Spleen (tissue), 7 donors: ENCODE measurements around the gene C13orf42.

Experiments
- POLR2A ChIP-seq, 3 donors: fragments of 450-650 bp; IDR thresholded peaks; one replicate each; pipeline ENCODE4 v1.5.1; 2017; ENCODE audit warnings: antibody characterized with exemption in 3 of 3, mild to moderate bottlenecking in 1 of 3
- TF ChIP-seq, protein P1 (sequence below), 11 experiments: fragments of 200-600 bp in 7 of 11; fragments of 450-650 bp in 4 of 11; sonication (generic) in 4 of 11; IDR thresholded peaks in 8 of 11; conservative IDR thresholded peaks in 3 of 11; 1 replicate in 7 of 11; 2 replicates in 4 of 11; pipeline versions ENCODE4 v1.4.0 to v1.8.0; 2016 to 2021; ENCODE audit warnings: antibody characterized with exemption in 11 of 11, inconsistent platforms in 4 of 11, mild to moderate bottlenecking in 1 of 11
- donor health status: DM: no; HTN: no; CAD: no; lungs with moderate emphysema.
- donor health status: DM: no; HTN: no; CAD: no.
- donor health status: DM: no; HTN: no; CAD: no.

DNA sequence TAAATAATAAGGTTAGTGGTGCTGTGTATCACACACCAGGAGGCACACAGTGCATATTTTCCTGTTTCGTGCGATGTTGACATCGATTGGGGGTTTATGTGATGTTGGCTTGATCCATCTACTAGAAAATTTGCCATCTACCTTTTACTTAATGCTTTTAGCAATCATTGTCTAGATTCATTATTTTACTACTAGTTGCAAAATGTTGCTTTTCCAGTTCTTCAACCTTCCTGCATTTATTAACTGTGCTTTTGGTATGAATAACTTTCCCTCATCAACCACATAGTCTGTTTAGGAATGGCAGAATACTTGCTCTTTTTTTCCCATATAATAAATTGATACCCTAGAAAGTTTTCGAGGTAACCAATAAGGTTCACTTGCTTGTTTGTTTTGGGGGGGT is 17.5 kb downstream of the C13orf42 start:
- TF ChIP-seq, protein P1, sequence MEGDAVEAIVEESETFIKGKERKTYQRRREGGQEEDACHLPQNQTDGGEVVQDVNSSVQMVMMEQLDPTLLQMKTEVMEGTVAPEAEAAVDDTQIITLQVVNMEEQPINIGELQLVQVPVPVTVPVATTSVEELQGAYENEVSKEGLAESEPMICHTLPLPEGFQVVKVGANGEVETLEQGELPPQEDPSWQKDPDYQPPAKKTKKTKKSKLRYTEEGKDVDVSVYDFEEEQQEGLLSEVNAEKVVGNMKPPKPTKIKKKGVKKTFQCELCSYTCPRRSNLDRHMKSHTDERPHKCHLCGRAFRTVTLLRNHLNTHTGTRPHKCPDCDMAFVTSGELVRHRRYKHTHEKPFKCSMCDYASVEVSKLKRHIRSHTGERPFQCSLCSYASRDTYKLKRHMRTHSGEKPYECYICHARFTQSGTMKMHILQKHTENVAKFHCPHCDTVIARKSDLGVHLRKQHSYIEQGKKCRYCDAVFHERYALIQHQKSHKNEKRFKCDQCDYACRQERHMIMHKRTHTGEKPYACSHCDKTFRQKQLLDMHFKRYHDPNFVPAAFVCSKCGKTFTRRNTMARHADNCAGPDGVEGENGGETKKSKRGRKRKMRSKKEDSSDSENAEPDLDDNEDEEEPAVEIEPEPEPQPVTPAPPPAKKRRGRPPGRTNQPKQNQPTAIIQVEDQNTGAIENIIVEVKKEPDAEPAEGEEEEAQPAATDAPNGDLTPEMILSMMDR (IDR thresholded peaks at IDR 0.05 in 8 of 11, conservative IDR thresholded peaks at IDR 0.05 in 3 of 11), result no peak
- TF ChIP-seq POLR2A (IDR thresholded peaks at IDR 0.05), result no peak
